ENCODE measurements around the gene CPNE2.
A peak's percentile ranks its signal among the peaks of the same experiment; 100 is the strongest.

CPNE2 gene

DNA sequence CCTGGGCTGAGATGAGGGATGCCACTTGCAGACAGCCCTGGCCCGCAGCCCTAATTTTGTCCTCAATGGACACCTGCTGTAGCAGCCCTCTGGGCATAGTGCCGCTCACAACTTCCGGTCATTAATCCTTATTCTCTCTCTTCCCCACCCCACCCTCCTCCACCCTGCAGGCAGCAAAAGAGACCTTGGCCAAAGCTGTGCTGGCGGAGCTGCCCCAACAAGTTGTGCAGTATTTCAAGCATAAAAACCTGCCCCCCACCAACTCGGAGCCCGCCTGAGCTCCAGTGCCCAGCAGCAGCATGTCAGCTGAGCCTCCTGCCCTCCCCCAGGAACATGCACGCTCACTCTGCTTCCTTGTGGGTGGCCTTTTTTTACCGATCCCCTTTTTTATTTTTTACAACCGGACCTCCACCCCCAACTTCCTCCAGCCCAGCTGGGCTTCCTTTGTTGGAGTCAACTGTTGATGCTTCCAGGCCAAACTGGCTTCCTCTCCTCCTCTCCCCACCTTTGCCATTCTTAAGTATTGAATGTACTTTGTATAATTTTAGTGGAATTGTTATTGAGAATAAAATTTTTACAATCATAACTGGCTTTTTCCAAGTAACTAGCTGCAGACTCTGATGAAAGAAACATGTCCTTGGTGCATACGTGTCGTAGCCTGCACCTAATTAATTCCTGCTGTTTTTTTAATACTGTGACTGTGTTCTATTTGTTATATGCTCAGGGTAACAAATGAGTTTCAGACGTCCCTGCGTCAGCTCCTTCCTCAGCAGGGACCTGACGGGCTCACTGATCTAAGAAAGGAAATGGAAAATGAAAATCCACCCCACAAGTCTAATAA, 55.2 kb downstream of the CPNE2 start:
- Mint-ChIP-seq H3K9me3 (ENCODE audit: low read depth) (no peaks in the 10 kb centered on the region), H3K27me3 (no peaks in the 10 kb centered on the region), H3K36me3 (peaks cover 2% of the 10 kb centered on the region), H3K4me1 (ENCODE audit: low read depth) (peaks cover 25% of the 10 kb centered on the region), H3K27ac (peak overlapping the region; percentile 19), H3K4me3 (no peak overlapping the region)

DNA sequence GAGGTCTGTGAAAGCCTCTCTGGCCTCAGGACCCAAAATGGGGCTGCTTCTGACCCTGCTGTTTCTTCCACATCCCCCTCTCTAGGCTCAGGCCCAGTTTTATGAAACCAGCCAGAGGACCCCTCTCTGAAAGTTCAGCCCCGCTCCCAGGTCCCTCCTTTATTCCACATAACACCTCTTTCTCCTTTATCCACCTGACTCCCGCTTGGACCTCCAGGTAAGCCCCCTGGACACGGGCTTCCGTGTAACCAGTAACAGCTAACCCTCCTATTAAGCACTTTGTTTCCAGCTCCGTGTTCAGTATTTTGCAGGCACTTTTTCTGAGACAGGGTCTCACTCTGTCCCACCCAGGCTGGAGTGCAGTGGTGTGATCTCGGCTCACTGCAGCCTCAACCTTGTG, 56.1 kb downstream of the CPNE2 start:
- Mint-ChIP-seq H3K4me3 (no peak overlapping the region), H3K4me1 (ENCODE audit: low read depth) (peaks cover 24% of the 10 kb centered on the region), H3K27me3 (no peaks in the 10 kb centered on the region), H3K27ac (peak overlapping the region; percentile 55), H3K9me3 (ENCODE audit: low read depth) (no peaks in the 10 kb centered on the region), H3K36me3 (peaks cover 4% of the 10 kb centered on the region)

DNA sequence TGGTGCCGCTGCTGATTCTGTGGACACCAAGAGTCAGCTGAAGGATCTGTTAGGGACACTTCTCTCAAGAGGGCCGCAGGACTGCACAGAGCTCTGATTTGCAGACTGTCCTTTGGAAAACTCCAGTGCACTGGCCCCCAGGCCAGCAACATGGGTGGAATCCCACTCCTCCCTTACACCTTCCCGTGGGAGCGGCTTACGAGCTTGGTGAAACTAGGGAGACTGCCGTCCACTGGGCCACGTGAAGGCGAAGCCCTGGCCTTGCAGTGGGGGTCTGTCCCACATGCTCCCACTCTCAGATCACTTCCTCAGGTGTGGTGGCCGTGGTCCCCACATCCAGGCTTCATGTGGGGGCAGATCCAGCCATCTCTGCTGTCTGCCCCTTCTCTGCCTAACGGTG, 57.0 kb downstream of the CPNE2 start:
- no peak overlapping the region for H3K4me3 Mint-ChIP-seq
- peaks cover 20% of the 10 kb centered on the region for H3K4me1 Mint-ChIP-seq (ENCODE audit: low read depth)
- H3K36me3 Mint-ChIP-seq, result peaks cover 10% of the 10 kb centered on the region
- H3K27ac Mint-ChIP-seq, result no peak overlapping the region
- no peaks in the 10 kb centered on the region for H3K27me3 Mint-ChIP-seq
- H3K9me3 Mint-ChIP-seq (ENCODE audit: low read depth), result no peaks in the 10 kb centered on the region

DNA sequence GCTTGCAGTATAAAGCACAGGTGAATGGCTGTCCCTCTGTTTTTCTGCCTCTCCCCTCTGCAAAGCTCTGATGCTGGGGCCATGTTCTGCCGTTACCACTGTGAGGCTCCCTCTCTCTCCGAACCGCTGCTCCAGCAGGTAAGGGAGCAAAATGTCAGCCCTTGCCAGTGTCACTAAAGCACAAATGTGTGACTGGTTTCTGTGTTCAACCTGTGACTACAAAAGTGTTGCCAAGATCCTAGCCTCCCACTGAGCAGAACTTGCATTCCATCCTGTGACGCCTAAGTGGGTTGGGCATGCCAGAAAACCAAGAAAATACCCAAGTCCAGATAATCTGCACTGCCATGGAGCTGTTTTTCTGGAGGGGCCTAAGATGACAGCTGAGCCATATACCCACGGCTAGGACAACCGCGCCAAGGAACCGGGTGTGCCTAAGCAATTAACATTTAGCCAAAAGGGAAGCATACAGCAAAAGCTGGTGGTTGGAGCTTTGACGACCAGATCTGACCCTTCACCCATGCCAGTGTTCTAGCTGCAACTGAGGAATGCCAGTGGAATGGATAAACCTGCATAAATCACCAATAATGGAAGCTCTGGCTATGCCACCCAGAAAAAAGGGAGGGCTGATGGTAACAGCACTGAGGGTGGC, 58.4 kb downstream of the CPNE2 start:
- H3K27ac Mint-ChIP-seq, result no peak overlapping the region
- H3K9me3 Mint-ChIP-seq (ENCODE audit: low read depth), result no peaks in the 10 kb centered on the region
- H3K4me3 Mint-ChIP-seq, result no peak overlapping the region
- peaks cover 16% of the 10 kb centered on the region for H3K4me1 Mint-ChIP-seq (ENCODE audit: low read depth)
- peaks cover 11% of the 10 kb centered on the region for H3K36me3 Mint-ChIP-seq
- H3K27me3 Mint-ChIP-seq, result no peaks in the 10 kb centered on the region

DNA sequence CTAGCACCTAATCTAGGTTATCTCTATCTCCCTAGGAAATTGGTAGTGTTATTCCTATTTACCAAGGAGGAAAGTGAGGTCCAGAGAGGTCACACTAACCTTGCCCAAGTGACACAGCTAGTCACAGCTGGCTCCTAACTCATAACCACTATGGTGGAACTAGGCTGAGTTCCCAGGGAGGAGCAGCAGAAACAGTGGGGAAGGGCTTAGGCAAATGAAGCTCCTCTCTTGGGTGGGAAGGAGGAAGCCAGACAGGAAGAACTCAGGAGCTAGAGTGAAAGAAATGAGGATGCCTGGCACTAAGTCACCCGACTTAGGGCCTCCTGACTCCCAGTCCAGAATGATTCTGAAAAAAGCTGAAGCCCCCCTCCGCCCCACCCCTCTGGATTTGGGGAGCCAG, 59.0 kb downstream of the CPNE2 start:
- H3K4me3 Mint-ChIP-seq, result no peak overlapping the region
- peaks cover 19% of the 10 kb centered on the region for H3K4me1 Mint-ChIP-seq (ENCODE audit: low read depth)
- H3K9me3 Mint-ChIP-seq (ENCODE audit: low read depth), result no peaks in the 10 kb centered on the region
- no peaks in the 10 kb centered on the region for H3K27me3 Mint-ChIP-seq
- no peak overlapping the region for H3K27ac Mint-ChIP-seq
- peaks cover 17% of the 10 kb centered on the region for H3K36me3 Mint-ChIP-seq

DNA sequence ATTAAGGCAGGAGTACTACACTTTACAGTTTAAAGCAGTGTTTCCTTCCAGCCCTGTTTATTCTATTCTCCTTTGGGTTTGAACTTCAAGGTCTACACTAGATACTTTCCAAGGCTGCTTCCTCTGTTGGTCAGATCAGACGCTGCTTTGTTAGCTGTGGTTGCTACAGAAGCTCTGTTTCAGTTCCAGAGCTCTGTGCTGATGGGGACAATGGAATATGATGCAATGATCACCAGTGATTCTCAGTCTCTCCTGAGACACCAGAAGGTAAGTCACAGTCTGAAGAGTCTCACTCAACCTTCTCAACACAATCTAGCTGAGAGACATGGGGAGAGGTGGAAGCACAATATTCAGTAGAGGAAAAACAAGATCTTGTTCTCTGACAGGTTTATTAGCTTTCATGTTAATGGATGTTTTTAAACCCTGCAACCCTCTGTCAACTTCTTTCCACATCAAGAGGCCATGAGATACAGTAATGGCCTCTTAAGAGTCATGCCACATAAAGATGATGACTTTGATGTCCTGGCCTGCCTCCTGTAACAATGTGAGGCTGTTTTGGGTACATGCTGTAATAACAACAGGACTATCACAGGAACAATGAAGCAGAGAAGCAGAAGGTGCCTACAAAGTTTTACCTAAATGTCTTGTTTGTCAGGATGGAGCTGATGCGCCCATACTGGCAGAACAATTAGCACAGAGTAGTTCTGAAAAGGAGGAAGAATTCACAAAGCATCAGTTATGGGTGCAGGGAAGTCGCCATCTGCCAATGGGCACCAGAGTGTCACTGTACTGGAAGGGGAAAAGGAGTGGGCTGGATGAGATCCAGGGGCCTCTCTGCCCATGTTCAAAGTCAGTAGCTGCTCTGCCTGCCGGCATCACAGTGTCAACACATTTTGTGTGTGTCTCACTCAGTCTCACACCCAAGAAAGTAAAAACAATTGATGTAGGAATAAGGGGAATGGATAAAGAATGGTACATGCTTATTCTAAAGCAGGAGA, 60.0 kb downstream of the CPNE2 start:
- Mint-ChIP-seq H3K27ac (peak overlapping the region; percentile 50), H3K4me3 (no peak overlapping the region), H3K36me3 (peaks cover 19% of the 10 kb centered on the region), H3K4me1 (ENCODE audit: low read depth) (peaks cover 22% of the 10 kb centered on the region), H3K27me3 (no peaks in the 10 kb centered on the region), H3K9me3 (ENCODE audit: low read depth) (no peaks in the 10 kb centered on the region)

DNA sequence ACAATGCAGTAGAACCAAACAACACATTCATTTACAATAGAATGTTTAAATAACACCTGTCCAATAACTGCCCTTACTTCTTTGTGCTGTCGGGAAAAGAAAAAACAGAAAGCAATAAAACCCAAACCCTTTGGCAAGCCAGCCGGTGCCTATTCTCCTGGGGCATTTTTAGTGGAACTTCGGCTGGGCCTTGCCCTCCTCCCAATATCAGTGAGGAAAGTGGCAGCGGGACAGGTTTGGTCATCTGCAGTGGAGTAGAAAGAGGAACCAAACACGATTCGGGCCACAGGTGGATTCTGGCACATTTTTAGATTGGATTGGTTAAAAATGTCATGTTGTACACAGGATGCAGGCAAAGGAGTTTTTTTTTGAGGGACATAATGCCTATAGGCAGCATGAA, 61.5 kb downstream of the CPNE2 start:
- Mint-ChIP-seq H3K4me3 (no peak overlapping the region), H3K36me3 (peaks cover 20% of the 10 kb centered on the region), H3K4me1 (ENCODE audit: low read depth) (peaks cover 17% of the 10 kb centered on the region), H3K9me3 (ENCODE audit: low read depth) (no peaks in the 10 kb centered on the region), H3K27ac (no peak overlapping the region), H3K27me3 (no peaks in the 10 kb centered on the region)

DNA sequence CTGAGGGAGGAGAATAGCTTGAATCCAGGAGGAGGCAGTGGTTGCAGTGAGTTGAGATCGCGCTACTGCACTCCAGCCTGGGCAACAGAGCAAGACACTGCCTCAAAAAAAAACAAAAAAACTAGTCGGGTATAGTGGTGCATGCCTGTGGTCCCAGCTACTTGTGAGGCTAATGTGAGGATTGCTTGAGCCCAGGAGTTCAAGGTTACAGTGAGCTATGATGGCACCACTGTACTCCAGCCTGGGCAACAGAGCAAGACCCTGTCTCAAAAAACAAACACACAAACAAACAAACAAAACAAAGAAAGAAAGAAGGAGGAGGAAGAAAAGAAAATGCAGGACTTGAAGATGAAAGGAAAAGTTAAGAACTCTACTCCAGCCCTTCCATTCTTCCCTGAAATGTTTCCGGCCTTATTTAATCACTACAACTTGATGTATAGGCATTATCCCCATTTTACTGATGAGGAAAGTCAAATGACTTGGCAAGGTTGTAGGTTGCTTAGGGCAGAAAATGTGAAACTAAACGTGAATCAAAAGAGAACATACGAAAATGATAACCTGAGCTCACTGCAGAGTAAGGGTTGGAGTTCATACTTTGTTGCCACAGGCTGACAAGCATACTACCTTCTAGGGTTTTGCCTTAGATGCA, 63.4 kb downstream of the CPNE2 start:
- H3K27ac Mint-ChIP-seq, result no peak overlapping the region
- H3K27me3 Mint-ChIP-seq, result no peaks in the 10 kb centered on the region
- no peaks in the 10 kb centered on the region for H3K9me3 Mint-ChIP-seq (ENCODE audit: low read depth)
- H3K4me3 Mint-ChIP-seq, result no peak overlapping the region
- peaks cover 28% of the 10 kb centered on the region for H3K36me3 Mint-ChIP-seq
- H3K4me1 Mint-ChIP-seq (ENCODE audit: low read depth), result peaks cover 18% of the 10 kb centered on the region

DNA sequence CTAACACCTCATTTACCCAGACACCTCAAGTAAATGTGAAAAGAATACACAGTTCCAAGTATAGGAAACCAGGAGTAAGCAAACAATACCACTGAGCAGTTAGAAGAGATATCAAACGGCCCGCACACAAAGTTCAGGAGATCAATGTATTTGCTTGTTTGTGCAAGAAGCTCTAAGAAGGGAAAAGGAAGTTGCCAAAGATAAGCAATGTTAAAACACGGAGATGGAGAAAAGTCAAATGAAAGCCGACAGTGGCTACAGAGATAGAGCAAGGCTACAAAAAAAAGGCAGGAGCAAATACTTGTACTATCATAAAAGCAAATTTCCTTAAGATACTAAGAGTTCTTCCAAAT, 63.9 kb downstream of the CPNE2 start:
- Mint-ChIP-seq H3K4me1 (ENCODE audit: low read depth) (peaks cover 18% of the 10 kb centered on the region), H3K36me3 (peaks cover 28% of the 10 kb centered on the region), H3K4me3 (no peak overlapping the region)

DNA sequence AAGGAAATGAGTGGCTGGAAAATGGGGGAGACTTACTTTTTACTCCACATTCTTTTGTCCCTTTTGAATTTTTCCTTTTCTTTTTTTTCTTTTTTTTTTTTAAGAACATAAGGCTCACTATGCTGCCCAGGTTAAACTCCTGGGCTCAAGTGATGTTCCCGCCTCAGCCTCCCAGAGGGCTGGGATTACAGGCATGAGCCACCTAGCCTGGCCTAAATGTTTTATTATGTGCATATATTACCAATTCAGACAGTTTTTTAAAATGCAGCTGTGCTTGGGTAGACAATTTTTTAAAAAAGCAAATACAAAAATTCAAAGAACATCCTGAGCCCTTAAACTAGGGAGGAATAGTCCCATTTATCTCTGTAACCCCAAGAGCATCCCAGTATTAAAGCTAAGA, 65.2 kb downstream of the CPNE2 start:
- Mint-ChIP-seq H3K4me3 (no peak overlapping the region), H3K27me3 (no peaks in the 10 kb centered on the region), H3K9me3 (ENCODE audit: low read depth) (no peaks in the 10 kb centered on the region), H3K27ac (no peak overlapping the region), H3K36me3 (peaks cover 26% of the 10 kb centered on the region), H3K4me1 (ENCODE audit: low read depth) (peaks cover 11% of the 10 kb centered on the region)

More for the DNA sequence above, 63.9 kb downstream of the CPNE2 start:
- H3K9me3 Mint-ChIP-seq (ENCODE audit: low read depth), result no peaks in the 10 kb centered on the region
- no peak overlapping the region for H3K27ac Mint-ChIP-seq
- H3K27me3 Mint-ChIP-seq, result no peaks in the 10 kb centered on the region

DNA sequence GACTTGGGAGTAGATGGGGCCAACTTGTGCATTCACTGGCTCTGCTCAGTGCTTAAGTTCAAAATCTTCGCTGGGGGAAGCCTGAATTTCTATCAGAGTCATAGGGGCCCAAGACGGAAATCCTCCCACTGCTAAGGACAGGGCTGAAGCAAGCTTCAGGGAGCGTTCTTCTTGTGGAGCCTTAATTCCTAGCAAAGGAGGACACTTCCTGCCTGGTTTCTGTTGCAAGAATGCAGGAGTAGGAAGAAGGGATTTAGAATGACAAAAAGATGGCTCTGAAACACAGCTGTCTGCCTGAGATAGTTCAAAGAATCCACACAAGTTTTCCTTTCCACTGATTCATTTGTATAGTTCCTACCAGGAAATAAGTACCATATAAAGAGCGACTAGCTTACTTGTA, 67.1 kb downstream of the CPNE2 start:
- Mint-ChIP-seq H3K27ac (no peak overlapping the region), H3K4me1 (ENCODE audit: low read depth) (peaks cover 9% of the 10 kb centered on the region), H3K36me3 (peaks cover 23% of the 10 kb centered on the region), H3K9me3 (ENCODE audit: low read depth) (no peaks in the 10 kb centered on the region), H3K27me3 (no peaks in the 10 kb centered on the region), H3K4me3 (no peak overlapping the region)

DNA sequence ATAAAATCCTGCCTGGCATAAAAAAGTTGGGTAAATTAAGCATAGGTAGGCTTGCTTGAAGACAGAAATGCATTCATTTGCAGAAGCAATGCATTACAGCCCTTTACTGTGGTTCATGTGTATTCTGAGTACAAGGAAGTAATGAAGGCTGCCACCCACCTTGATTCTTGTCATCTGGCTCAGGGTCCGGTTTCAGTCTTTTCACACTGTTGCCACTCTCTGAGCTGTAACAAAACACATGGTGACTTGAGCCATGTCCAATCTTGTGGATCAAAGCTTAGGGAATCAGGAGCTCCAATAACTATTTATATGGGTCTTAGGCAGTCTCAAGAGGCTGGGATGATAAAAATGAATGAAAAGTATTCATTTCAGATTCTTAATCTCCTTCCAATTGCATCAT, 71.5 kb downstream of the CPNE2 start:
- no peak overlapping the region for H3K4me3 Mint-ChIP-seq
- H3K4me1 Mint-ChIP-seq (ENCODE audit: low read depth), result peaks cover 11% of the 10 kb centered on the region
- H3K27me3 Mint-ChIP-seq, result no peaks in the 10 kb centered on the region
- H3K9me3 Mint-ChIP-seq (ENCODE audit: low read depth), result no peaks in the 10 kb centered on the region
- H3K36me3 Mint-ChIP-seq, result peaks cover 18% of the 10 kb centered on the region
- no peak overlapping the region for H3K27ac Mint-ChIP-seq

DNA sequence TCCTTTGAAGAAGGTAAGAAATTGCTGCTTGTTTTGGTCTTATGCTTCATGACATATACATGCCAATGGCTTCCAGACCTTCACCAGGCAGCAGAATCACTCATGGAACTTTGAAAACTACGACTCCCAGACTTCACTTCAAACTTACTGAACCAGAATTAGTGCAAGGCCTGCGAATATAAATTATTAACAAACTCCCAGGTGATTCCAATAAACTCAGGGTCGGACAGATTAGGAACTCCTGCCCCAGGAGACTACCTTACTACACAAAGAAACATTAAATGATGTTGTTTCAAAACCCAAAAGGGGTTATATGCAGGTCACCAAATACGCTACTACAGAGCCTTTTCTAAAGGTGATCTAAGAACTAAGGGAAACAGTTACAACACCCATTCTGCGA, 73.1 kb downstream of the CPNE2 start:
- H3K9me3 Mint-ChIP-seq (ENCODE audit: low read depth), result no peaks in the 10 kb centered on the region
- no peaks in the 10 kb centered on the region for H3K27me3 Mint-ChIP-seq
- H3K4me1 Mint-ChIP-seq (ENCODE audit: low read depth), result peaks cover 11% of the 10 kb centered on the region
- H3K36me3 Mint-ChIP-seq, result peaks cover 10% of the 10 kb centered on the region
- H3K4me3 Mint-ChIP-seq, result no peak overlapping the region
- no peak overlapping the region for H3K27ac Mint-ChIP-seq

DNA sequence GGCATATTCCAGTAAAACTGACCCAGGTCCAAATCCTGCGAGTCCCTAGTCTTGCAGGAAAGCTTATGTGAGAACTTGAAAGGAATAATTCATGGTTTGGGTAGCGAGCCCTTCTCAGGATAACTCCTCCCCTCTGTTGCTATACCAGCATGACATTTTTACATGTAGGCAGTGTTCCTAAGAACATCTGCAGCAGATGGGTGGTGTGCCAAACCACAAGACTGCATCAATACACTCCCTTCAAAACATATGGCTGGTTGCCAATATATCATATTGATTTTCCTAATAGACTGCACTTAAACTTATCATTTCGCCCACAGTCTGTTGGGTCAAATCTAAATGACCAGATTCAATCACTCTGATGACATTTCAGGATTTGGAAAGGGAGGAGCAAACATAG, 73.6 kb downstream of the CPNE2 start:
- Mint-ChIP-seq H3K36me3 (peaks cover 11% of the 10 kb centered on the region), H3K27ac (no peak overlapping the region)

More for the DNA sequence above, 73.6 kb downstream of the CPNE2 start:
- Mint-ChIP-seq H3K27me3 (no peaks in the 10 kb centered on the region), H3K9me3 (ENCODE audit: low read depth) (no peaks in the 10 kb centered on the region), H3K4me1 (ENCODE audit: low read depth) (peaks cover 9% of the 10 kb centered on the region), H3K4me3 (no peak overlapping the region)
